Measurements from ENCODE around the gene LDLRAD4.

The LDLRAD4 gene

DNA sequence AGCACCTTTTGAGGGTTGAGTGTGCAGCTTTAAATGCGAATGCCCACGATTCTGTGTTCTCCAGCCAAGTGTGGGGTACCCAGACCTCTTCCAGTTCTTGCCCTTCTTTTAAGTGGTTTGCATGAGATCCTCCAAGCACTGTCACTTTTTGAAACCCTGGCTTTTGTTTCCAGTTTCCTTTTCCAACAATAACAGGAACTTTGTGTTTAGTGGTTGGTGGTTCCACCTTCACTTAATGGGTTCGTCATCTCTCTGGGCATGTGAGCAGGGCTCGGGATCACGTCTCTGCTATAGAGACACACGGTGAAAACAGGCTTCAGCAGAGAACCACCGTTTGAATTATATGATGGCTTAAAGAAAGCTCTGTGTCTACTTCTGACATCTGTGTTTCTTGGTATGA lies 197.6 kb downstream of the LDLRAD4 start:
- Mint-ChIP-seq H3K9me3 (peaks cover 3% of the 10 kb centered on the region), H3K27me3 (ENCODE audit: low read depth) (peaks cover 6% of the 10 kb centered on the region), H3K27ac (no peak overlapping the region), H3K4me1 (peaks cover 5% of the 10 kb centered on the region), H3K36me3 (ENCODE audit: low read depth) (peaks cover 4% of the 10 kb centered on the region), H3K4me3 (no peak overlapping the region)
- TF ChIP-seq, protein P1, sequence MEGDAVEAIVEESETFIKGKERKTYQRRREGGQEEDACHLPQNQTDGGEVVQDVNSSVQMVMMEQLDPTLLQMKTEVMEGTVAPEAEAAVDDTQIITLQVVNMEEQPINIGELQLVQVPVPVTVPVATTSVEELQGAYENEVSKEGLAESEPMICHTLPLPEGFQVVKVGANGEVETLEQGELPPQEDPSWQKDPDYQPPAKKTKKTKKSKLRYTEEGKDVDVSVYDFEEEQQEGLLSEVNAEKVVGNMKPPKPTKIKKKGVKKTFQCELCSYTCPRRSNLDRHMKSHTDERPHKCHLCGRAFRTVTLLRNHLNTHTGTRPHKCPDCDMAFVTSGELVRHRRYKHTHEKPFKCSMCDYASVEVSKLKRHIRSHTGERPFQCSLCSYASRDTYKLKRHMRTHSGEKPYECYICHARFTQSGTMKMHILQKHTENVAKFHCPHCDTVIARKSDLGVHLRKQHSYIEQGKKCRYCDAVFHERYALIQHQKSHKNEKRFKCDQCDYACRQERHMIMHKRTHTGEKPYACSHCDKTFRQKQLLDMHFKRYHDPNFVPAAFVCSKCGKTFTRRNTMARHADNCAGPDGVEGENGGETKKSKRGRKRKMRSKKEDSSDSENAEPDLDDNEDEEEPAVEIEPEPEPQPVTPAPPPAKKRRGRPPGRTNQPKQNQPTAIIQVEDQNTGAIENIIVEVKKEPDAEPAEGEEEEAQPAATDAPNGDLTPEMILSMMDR (IDR thresholded peaks at IDR 0.05; ENCODE audit: unreplicated experiment in 3 of 3), result no peak

DNA sequence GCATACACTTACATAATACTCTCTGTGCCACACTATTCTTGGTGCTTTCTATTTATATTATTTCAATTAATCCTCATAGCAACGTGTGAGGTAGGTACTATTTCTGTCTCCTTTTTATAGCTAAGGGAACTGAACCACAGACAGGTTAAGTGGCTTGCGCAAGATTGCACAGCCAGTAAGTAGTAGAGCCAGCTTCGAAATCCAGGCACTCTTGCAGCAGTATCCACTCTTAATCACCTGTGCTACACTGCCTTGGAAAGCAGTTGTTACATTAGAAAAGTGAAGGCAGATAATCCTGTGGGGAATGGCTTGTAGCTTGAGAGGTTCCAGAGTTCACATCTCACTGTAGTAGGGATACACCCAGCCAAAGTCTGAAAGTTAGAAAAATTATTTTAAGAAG lies 198.3 kb downstream of the LDLRAD4 start:
- Mint-ChIP-seq H3K4me3 (no peak overlapping the region), H3K9me3 (peaks cover 3% of the 10 kb centered on the region), H3K36me3 (ENCODE audit: low read depth) (peaks cover 4% of the 10 kb centered on the region), H3K4me1 (peaks cover 5% of the 10 kb centered on the region), H3K27me3 (ENCODE audit: low read depth) (peaks cover 6% of the 10 kb centered on the region), H3K27ac (no peak overlapping the region)
- TF ChIP-seq, protein P1 (IDR thresholded peaks at IDR 0.05; ENCODE audit: unreplicated experiment in 3 of 3), result no peak

DNA sequence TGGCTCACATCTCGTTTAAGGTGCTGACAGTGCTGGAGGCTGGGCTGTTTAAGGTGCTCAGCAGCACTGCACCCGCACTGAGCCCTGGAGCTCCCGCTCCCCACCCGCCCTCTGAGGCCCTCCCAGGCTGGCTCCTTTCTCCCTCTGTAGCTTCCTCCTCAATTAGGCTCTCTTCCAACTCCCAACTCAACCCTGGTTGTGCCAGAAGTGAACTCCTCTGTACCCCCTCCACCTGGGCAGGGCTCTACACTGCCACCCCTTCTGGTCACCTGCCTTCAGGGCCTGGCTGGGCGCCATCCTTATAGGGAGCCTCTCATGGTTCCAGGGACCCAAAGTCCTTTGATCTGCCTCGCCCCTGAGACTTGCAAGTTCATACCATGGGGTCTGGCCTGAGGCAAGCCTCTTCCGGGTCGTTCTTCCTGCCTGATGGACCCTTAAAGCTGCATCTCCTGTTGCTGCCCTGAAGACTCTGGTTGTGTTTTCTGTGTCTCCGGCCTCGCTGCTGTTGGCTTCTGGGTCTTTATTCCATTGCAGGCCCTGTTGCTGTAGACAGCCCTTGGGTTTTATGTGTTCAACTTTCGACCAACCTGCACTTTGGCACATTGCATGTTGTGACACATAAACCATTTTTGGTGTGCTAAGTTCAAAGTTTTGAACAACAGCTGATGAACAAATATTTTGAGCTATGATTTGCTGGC lies 199.6 kb downstream of the LDLRAD4 start:
- TF ChIP-seq, protein P1 (IDR thresholded peaks at IDR 0.05; ENCODE audit: unreplicated experiment in 3 of 3), result no peak
- Mint-ChIP-seq H3K36me3 (ENCODE audit: low read depth) (no peaks in the 10 kb centered on the region), H3K27ac (no peak overlapping the region), H3K4me1 (peaks cover 5% of the 10 kb centered on the region), H3K4me3 (no peak overlapping the region), H3K9me3 (no peaks in the 10 kb centered on the region), H3K27me3 (ENCODE audit: low read depth) (peaks cover 6% of the 10 kb centered on the region)

DNA sequence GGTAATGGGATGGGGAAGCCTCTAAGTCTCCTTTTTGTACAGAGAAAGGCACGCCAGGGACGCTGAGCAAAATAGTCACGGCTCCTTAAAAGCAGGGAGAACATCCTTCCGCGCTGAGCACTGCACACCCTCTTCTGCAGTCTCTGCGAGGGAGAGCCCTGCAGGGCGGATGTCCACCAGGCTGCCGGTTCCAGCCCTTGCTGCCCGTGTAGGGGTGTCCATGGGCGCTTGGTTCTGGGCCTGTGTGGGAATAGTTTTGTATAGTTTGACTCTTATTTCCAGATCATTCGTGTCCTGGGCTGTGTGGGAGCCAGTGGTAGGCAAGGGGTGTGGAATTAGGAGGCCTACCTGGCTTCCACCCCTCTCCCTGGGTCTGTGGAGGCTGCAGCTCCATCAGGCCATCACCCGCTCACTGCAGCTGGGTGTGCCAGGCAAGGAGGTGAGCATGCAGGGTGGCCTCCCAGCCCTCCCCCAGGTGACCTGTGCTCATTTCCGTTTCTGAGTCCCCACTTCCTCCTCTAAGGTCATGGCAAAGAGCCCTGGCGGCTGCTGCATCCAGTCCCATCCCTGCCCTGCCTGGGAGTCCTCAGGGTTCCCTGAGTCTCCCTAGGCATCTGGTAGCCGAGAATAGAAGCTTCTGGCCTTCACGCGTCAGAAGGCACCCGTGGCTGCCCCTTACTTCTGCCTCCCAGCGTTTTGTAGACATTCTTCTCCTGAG lies 202.6 kb downstream of the LDLRAD4 start:
- H3K27ac Mint-ChIP-seq, result no peak overlapping the region
- TF ChIP-seq, protein P1 (IDR thresholded peaks at IDR 0.05; ENCODE audit: unreplicated experiment in 3 of 3), result no peak
- peaks cover 5% of the 10 kb centered on the region for H3K4me1 Mint-ChIP-seq
- no peaks in the 10 kb centered on the region for H3K9me3 Mint-ChIP-seq
- no peak overlapping the region for H3K4me3 Mint-ChIP-seq
- peaks cover 9% of the 10 kb centered on the region for H3K27me3 Mint-ChIP-seq (ENCODE audit: low read depth)
- no peaks in the 10 kb centered on the region for H3K36me3 Mint-ChIP-seq (ENCODE audit: low read depth)

DNA sequence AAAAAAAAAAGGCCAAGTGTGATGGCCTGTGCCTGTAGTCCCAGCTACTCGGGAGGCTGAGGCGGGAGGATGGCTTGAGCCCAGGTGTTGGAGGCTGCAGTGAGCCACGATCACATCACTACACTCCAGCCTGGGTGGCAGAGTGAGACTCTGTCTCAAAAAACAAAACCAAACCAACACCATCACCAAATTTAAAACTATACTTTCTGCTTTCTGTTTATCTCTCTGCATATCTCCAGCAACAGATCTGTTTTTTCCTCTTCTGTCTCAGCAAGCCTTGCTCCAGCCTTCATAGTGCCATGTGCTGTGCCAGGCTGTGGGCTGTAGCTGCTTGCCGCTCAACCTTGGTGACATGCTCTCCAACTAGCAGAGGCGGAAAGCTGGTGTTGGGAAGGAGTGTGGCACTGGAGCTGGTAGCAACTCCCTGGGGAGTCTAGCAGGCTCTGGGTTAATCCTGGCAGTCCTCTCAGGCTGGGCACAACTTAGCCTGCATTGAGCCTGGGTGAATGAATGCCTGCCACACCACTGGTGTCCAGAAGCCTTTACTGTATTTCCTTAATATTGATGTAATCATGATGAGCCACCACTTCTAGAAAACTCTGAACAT lies 204.1 kb downstream of the LDLRAD4 start:
- no peak overlapping the region for H3K27ac Mint-ChIP-seq
- peaks cover 5% of the 10 kb centered on the region for H3K4me1 Mint-ChIP-seq
- TF ChIP-seq, protein P1 (IDR thresholded peaks at IDR 0.05; ENCODE audit: unreplicated experiment in 3 of 3), result no peak
- no peaks in the 10 kb centered on the region for H3K9me3 Mint-ChIP-seq
- no peak overlapping the region for H3K4me3 Mint-ChIP-seq
- H3K36me3 Mint-ChIP-seq (ENCODE audit: low read depth), result no peaks in the 10 kb centered on the region
- H3K27me3 Mint-ChIP-seq (ENCODE audit: low read depth), result peaks cover 9% of the 10 kb centered on the region

All from nephron (organoid).